ENCODE measurements around the gene TSPYL4.

The TSPYL4 gene

DNA sequence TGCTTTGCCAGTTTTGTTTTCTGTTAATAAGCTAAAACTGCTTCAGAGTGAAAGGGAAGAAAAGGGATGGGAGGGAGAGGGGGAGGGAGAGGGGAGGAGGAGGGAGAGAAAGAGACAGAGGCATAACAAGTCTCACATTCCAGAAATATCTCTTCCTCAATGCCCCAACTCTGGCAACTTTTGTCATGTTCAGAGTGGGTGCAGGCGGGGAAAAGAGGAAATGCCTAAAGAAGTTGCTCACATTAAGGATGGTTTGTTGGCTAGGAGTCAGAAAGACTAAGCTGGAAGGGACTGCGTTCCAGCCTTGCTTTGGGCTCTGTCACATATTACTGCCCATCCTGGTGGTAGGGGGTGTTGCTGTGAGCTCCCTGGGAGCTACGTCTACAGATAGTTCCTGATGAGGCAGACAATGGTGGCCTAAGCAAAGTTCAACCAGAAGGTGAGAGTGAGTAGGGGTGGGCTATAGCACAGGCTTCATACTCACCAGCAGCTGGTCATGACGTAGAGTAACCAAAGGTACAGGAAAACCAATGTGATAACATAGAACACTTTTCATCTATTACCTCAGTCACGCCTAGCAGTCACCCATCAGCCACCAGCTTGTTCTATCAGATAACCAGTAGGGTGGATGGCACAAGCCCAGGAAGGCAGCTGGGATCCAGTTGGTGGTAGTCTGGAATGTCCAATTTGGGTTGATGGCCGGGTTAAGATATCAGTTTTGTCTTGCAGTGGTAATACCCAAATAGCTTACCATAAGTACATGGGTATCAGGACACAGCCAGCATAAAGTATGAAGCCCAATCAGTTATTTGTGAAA, 2.1 kb downstream of the TSPYL4 start:
- TF ChIP-seq EZH2phosphoT487 (conservative IDR thresholded peaks at IDR 0.05; ENCODE audit: low read length): no peak
- TF ChIP-seq, protein P1, sequence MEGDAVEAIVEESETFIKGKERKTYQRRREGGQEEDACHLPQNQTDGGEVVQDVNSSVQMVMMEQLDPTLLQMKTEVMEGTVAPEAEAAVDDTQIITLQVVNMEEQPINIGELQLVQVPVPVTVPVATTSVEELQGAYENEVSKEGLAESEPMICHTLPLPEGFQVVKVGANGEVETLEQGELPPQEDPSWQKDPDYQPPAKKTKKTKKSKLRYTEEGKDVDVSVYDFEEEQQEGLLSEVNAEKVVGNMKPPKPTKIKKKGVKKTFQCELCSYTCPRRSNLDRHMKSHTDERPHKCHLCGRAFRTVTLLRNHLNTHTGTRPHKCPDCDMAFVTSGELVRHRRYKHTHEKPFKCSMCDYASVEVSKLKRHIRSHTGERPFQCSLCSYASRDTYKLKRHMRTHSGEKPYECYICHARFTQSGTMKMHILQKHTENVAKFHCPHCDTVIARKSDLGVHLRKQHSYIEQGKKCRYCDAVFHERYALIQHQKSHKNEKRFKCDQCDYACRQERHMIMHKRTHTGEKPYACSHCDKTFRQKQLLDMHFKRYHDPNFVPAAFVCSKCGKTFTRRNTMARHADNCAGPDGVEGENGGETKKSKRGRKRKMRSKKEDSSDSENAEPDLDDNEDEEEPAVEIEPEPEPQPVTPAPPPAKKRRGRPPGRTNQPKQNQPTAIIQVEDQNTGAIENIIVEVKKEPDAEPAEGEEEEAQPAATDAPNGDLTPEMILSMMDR (IDR thresholded peaks at IDR 0.05; ENCODE audit: insufficient read depth, low read length, poor library complexity, severe bottlenecking): no peak
- Histone ChIP-seq H3K4me2 (ENCODE audit: low read depth, low read length, poor library complexity, severe bottlenecking) (peak overlapping the region; percentile 92), H3K36me3 (ENCODE audit: low read length) (no peaks in the 10 kb centered on the region), H4K20me1 (ENCODE audit: low read depth, low read length) (no peaks in the 10 kb centered on the region), H3K4me3 (ENCODE audit: insufficient read depth, low read length, poor library complexity, severe bottlenecking) (no peak overlapping the region), H3K27ac (ENCODE audit: low read depth, low read length) (no peak overlapping the region), H3K79me2 (ENCODE audit: insufficient read depth, low read length) (no peaks in the 10 kb centered on the region), H2AFZ (ENCODE audit: low read depth, low read length, severe bottlenecking) (no peak overlapping the region), H3K27me3 (ENCODE audit: low read length) (no peaks in the 10 kb centered on the region), H3F3A (ENCODE audit: insufficient read depth) (no peaks in the 10 kb centered on the region), H3K9me2 (replicated peaks; ENCODE audit: insufficient read depth, low read length) (no peaks in the 10 kb centered on the region), H3K9me3 (ENCODE audit: insufficient read depth, low read length) (no peaks in the 10 kb centered on the region), H3K9ac (ENCODE audit: low read length) (no peak overlapping the region)

DNA sequence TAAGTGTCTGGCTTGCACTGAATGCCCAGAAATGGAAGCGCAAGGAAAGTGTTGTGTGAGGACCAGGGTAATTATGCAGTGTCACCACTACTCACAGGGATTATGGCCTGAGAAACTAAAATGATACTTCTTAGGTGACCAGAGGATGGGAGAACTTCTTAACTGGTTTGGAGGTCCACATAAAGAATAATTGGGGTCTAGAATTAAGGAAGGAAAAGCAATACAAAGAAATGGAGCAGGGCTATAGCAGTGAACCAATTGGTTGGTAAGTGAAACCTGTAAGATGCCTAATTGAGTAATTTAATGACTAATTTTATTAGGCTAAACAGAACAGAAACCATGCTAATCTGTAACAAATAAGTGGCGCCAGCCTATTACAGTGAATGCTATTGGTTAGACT, 5.3 kb downstream of the TSPYL4 start:
- Histone ChIP-seq H3K9ac (ENCODE audit: low read length) (no peak overlapping the region), H3K4me3 (ENCODE audit: insufficient read depth, low read length, poor library complexity, severe bottlenecking) (no peak overlapping the region), H3K27ac (ENCODE audit: low read depth, low read length) (no peak overlapping the region), H3K4me2 (ENCODE audit: low read depth, low read length, poor library complexity, severe bottlenecking) (no peak overlapping the region), H2AFZ (ENCODE audit: low read depth, low read length, severe bottlenecking) (no peak overlapping the region), H3F3A (ENCODE audit: insufficient read depth) (no peaks in the 10 kb centered on the region), H3K36me3 (ENCODE audit: low read length) (no peaks in the 10 kb centered on the region), H3K9me3 (ENCODE audit: insufficient read depth, low read length) (no peaks in the 10 kb centered on the region), H3K9me2 (replicated peaks; ENCODE audit: insufficient read depth, low read length) (no peaks in the 10 kb centered on the region), H4K20me1 (ENCODE audit: low read depth, low read length) (no peaks in the 10 kb centered on the region), H3K79me2 (ENCODE audit: insufficient read depth, low read length) (no peaks in the 10 kb centered on the region), H3K27me3 (ENCODE audit: low read length) (no peaks in the 10 kb centered on the region)
- no peak for TF ChIP-seq EZH2phosphoT487 (conservative IDR thresholded peaks at IDR 0.05; ENCODE audit: low read length)
- TF ChIP-seq, protein P1 (IDR thresholded peaks at IDR 0.05; ENCODE audit: insufficient read depth, low read length, poor library complexity, severe bottlenecking): no peak

DNA sequence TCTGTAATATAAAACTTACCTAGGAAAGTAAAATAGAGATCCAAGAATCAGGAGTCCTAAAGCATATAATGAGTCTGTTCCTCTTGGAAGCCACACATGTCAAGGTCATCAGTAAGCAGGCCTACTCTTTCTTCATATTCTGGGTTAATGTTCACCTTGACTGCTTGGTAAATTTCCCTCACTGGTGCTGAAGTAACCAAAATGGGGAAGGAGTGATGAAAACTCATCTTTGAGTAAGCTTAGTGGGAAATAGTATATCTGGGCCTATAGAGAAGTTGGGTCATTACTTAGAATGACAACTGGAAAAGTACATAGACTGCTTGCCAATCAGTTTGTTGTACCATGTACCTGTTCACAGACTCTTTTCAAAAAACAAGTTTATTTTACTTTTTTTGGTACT, 6.6 kb downstream of the TSPYL4 start:
- H2AFZ ChIP-seq (ENCODE audit: low read depth, low read length, severe bottlenecking): no peak overlapping the region
- no peaks in the 10 kb centered on the region for H3F3A ChIP-seq (ENCODE audit: insufficient read depth)
- no peak overlapping the region for H3K4me3 ChIP-seq (ENCODE audit: insufficient read depth, low read length, poor library complexity, severe bottlenecking)
- H3K36me3 ChIP-seq (ENCODE audit: low read length): no peaks in the 10 kb centered on the region
- no peaks in the 10 kb centered on the region for H3K27me3 ChIP-seq (ENCODE audit: low read length)
- no peaks in the 10 kb centered on the region for H3K9me3 ChIP-seq (ENCODE audit: insufficient read depth, low read length)
- H3K27ac ChIP-seq (ENCODE audit: low read depth, low read length): no peak overlapping the region
- TF ChIP-seq EZH2phosphoT487 (conservative IDR thresholded peaks at IDR 0.05; ENCODE audit: low read length): no peak
- TF ChIP-seq, protein P1 (IDR thresholded peaks at IDR 0.05; ENCODE audit: insufficient read depth, low read length, poor library complexity, severe bottlenecking): no peak
- H3K79me2 ChIP-seq (ENCODE audit: insufficient read depth, low read length): no peaks in the 10 kb centered on the region
- H3K4me2 ChIP-seq (ENCODE audit: low read depth, low read length, poor library complexity, severe bottlenecking): no peak overlapping the region
- no peaks in the 10 kb centered on the region for H3K9me2 ChIP-seq (replicated peaks; ENCODE audit: insufficient read depth, low read length)
- H4K20me1 ChIP-seq (ENCODE audit: low read depth, low read length): no peaks in the 10 kb centered on the region
- H3K9ac ChIP-seq (ENCODE audit: low read length): no peak overlapping the region
